Measurements from ENCODE around the gene GBP4.
"Not testable (repeated sequence)": the region's sequence is repeated elsewhere in the genome, so short reads cannot be mapped to it uniquely, and the experiment has no call there.

GBP4 gene

GRCh38 chr1:89198491-89199072, at the start of gene GBP4:
Gene GBP4, minus strand, starts transcription at chr1:89198942. Its CDS starts 108 bp downstream, at chr1:89198834.
- H3K4me1 ChIP-seq (ENCODE audit: control insufficient read depth, insufficient read depth, low read length) = peaks cover 6% of the 10 kb centered on the region; the same call in 1 of the 2 replicates
- no peak within 1 kb of the TSS for H3K9ac ChIP-seq (ENCODE audit: low read length)
- peak within 1 kb of the TSS; percentile 8; the same call in 1 of the 2 replicates for H3K4me3 ChIP-seq (ENCODE audit: low read depth, low read length)
- no peak within 1 kb of the TSS for H3K27ac ChIP-seq (ENCODE audit: low read depth, low read length)
- H3K27me3 ChIP-seq (ENCODE audit: control insufficient read depth, insufficient read depth, low read length) = no peaks in the 10 kb centered on the region
- H3K36me3 ChIP-seq (ENCODE audit: control insufficient read depth, insufficient read depth, low read length) = no peaks in the 10 kb centered on the region
- H3K9me3 ChIP-seq (ENCODE audit: control insufficient read depth, insufficient read depth, low read depth, low read length) = no peaks in the 10 kb centered on the region; the same call in 1 of the 2 replicates

GRCh38 chr1:89243046-89243445, 44.3 kb upstream of the GBP4 start:
- Histone ChIP-seq H3K9me3 (ENCODE audit: control insufficient read depth, insufficient read depth, low read depth, low read length) (no peaks in the 10 kb centered on the region), H3K27me3 (ENCODE audit: control insufficient read depth, insufficient read depth, low read length) (no peaks in the 10 kb centered on the region), H3K36me3 (ENCODE audit: control insufficient read depth, insufficient read depth, low read length) (no peaks in the 10 kb centered on the region), H3K27ac (ENCODE audit: low read depth, low read length) (no peak overlapping the region), H3K4me1 (ENCODE audit: control insufficient read depth, insufficient read depth, low read length) (peaks cover 4% of the 10 kb centered on the region; the same call in 1 of the 2 replicates), H3K4me3 (ENCODE audit: low read depth, low read length) (no peak overlapping the region), H3K9ac (ENCODE audit: low read length) (no peak overlapping the region)

GRCh38 chr1:89221341-89221740, 22.6 kb upstream of the GBP4 start:
- Histone ChIP-seq H3K9ac (ENCODE audit: low read length) (no peak overlapping the region), H3K36me3 (ENCODE audit: control insufficient read depth, insufficient read depth, low read length) (no peaks in the 10 kb centered on the region), H3K4me3 (ENCODE audit: low read depth, low read length) (no peak overlapping the region), H3K9me3 (ENCODE audit: control insufficient read depth, insufficient read depth, low read depth, low read length) (peaks cover 23% of the 10 kb centered on the region), H3K4me1 (ENCODE audit: control insufficient read depth, insufficient read depth, low read length) (no peaks in the 10 kb centered on the region), H3K27me3 (ENCODE audit: control insufficient read depth, insufficient read depth, low read length) (no peaks in the 10 kb centered on the region), H3K27ac (ENCODE audit: low read depth, low read length) (no peak overlapping the region)

GRCh38 chr1:89219851-89220250, 21.1 kb upstream of the GBP4 start:
- H3K4me1 ChIP-seq (ENCODE audit: control insufficient read depth, insufficient read depth, low read length); H3K9ac ChIP-seq (ENCODE audit: low read length); H3K27me3 ChIP-seq (ENCODE audit: control insufficient read depth, insufficient read depth, low read length); H3K27ac ChIP-seq (ENCODE audit: low read depth, low read length); H3K36me3 ChIP-seq (ENCODE audit: control insufficient read depth, insufficient read depth, low read length); H3K4me3 ChIP-seq (ENCODE audit: low read depth, low read length): not testable (repeated sequence)
- peaks cover 25% of the 10 kb centered on the region for H3K9me3 ChIP-seq (ENCODE audit: control insufficient read depth, insufficient read depth, low read depth, low read length)

- H3K27me3 ChIP-seq (ENCODE audit: control insufficient read depth, insufficient read depth, low read length); H3K4me3 ChIP-seq (ENCODE audit: low read depth, low read length); H3K36me3 ChIP-seq (ENCODE audit: control insufficient read depth, insufficient read depth, low read length); H3K9ac ChIP-seq (ENCODE audit: low read length); H3K27ac ChIP-seq (ENCODE audit: low read depth, low read length); H3K4me1 ChIP-seq (ENCODE audit: control insufficient read depth, insufficient read depth, low read length): not testable (repeated sequence)
- H3K9me3 ChIP-seq (ENCODE audit: control insufficient read depth, insufficient read depth, low read depth, low read length) = peaks cover 23% of the 10 kb centered on the region
Measured at GRCh38 chr1:89218941-89219340, 20.2 kb upstream of the GBP4 start.

GRCh38 chr1:89213347-89213746, 14.6 kb upstream of the GBP4 start:
- Histone ChIP-seq H3K9ac (ENCODE audit: low read length) (no peak overlapping the region), H3K9me3 (ENCODE audit: control insufficient read depth, insufficient read depth, low read depth, low read length) (peaks cover 48% of the 10 kb centered on the region), H3K27me3 (ENCODE audit: control insufficient read depth, insufficient read depth, low read length) (no peaks in the 10 kb centered on the region), H3K4me3 (ENCODE audit: low read depth, low read length) (no peak overlapping the region), H3K36me3 (ENCODE audit: control insufficient read depth, insufficient read depth, low read length) (no peaks in the 10 kb centered on the region), H3K27ac (ENCODE audit: low read depth, low read length) (no peak overlapping the region), H3K4me1 (ENCODE audit: control insufficient read depth, insufficient read depth, low read length) (no peaks in the 10 kb centered on the region)

- no peak overlapping the region for H3K9ac ChIP-seq (ENCODE audit: low read length)
- peaks cover 39% of the 10 kb centered on the region for H3K9me3 ChIP-seq (ENCODE audit: control insufficient read depth, insufficient read depth, low read depth, low read length)
- H3K4me3 ChIP-seq (ENCODE audit: low read depth, low read length) = no peak overlapping the region
- no peak overlapping the region for H3K27ac ChIP-seq (ENCODE audit: low read depth, low read length)
- no peaks in the 10 kb centered on the region for H3K4me1 ChIP-seq (ENCODE audit: control insufficient read depth, insufficient read depth, low read length)
- no peaks in the 10 kb centered on the region for H3K27me3 ChIP-seq (ENCODE audit: control insufficient read depth, insufficient read depth, low read length)
- no peaks in the 10 kb centered on the region for H3K36me3 ChIP-seq (ENCODE audit: control insufficient read depth, insufficient read depth, low read length)
Measured at GRCh38 chr1:89211035-89211634, 12.4 kb upstream of the GBP4 start.

- Histone ChIP-seq H3K4me1 (ENCODE audit: control insufficient read depth, insufficient read depth, low read length) (no peaks in the 10 kb centered on the region), H3K27ac (ENCODE audit: low read depth, low read length) (no peak overlapping the region), H3K27me3 (ENCODE audit: control insufficient read depth, insufficient read depth, low read length) (no peaks in the 10 kb centered on the region), H3K36me3 (ENCODE audit: control insufficient read depth, insufficient read depth, low read length) (no peaks in the 10 kb centered on the region), H3K4me3 (ENCODE audit: low read depth, low read length) (no peak overlapping the region), H3K9ac (ENCODE audit: low read length) (no peak overlapping the region), H3K9me3 (ENCODE audit: control insufficient read depth, insufficient read depth, low read depth, low read length) (peaks cover 44% of the 10 kb centered on the region)
Measured at GRCh38 chr1:89206373-89206772, 7.6 kb upstream of the GBP4 start.

GRCh38 chr1:89203166-89203565, 4.4 kb upstream of the GBP4 start:
- no peak overlapping the region for H3K27ac ChIP-seq (ENCODE audit: low read depth, low read length)
- no peaks in the 10 kb centered on the region for H3K36me3 ChIP-seq (ENCODE audit: control insufficient read depth, insufficient read depth, low read length)
- H3K4me3 ChIP-seq (ENCODE audit: low read depth, low read length) = no peak overlapping the region
- 0 out of 2 replicates have a peak, but pooled peaks cover 6% of the 10 kb centered on the region for H3K4me1 ChIP-seq (ENCODE audit: control insufficient read depth, insufficient read depth, low read length)
- peaks cover 22% of the 10 kb centered on the region for H3K9me3 ChIP-seq (ENCODE audit: control insufficient read depth, insufficient read depth, low read depth, low read length)
- no peaks in the 10 kb centered on the region for H3K27me3 ChIP-seq (ENCODE audit: control insufficient read depth, insufficient read depth, low read length)
- H3K9ac ChIP-seq (ENCODE audit: low read length) = no peak overlapping the region

GRCh38 chr1:89201106-89201794, 2.5 kb upstream of the GBP4 start:
- H3K27ac ChIP-seq (ENCODE audit: low read depth, low read length) = no peak overlapping the region
- no peaks in the 10 kb centered on the region for H3K27me3 ChIP-seq (ENCODE audit: control insufficient read depth, insufficient read depth, low read length)
- H3K4me1 ChIP-seq (ENCODE audit: control insufficient read depth, insufficient read depth, low read length) = peaks cover 6% of the 10 kb centered on the region; the same call in 1 of the 2 replicates
- H3K36me3 ChIP-seq (ENCODE audit: control insufficient read depth, insufficient read depth, low read length) = no peaks in the 10 kb centered on the region
- peaks cover 18% of the 10 kb centered on the region for H3K9me3 ChIP-seq (ENCODE audit: control insufficient read depth, insufficient read depth, low read depth, low read length)
- H3K9ac ChIP-seq (ENCODE audit: low read length) = no peak overlapping the region
- no peak overlapping the region for H3K4me3 ChIP-seq (ENCODE audit: low read depth, low read length)

GRCh38 chr1:89200663-89201062, 1.9 kb upstream of the GBP4 start:
- H3K36me3 ChIP-seq (ENCODE audit: control insufficient read depth, insufficient read depth, low read length) = no peaks in the 10 kb centered on the region
- H3K27ac ChIP-seq (ENCODE audit: low read depth, low read length) = no peak overlapping the region
- no peak overlapping the region for H3K4me3 ChIP-seq (ENCODE audit: low read depth, low read length)
- no peak overlapping the region for H3K9ac ChIP-seq (ENCODE audit: low read length)
- H3K4me1 ChIP-seq (ENCODE audit: control insufficient read depth, insufficient read depth, low read length) = peaks cover 6% of the 10 kb centered on the region; the same call in 1 of the 2 replicates
- H3K27me3 ChIP-seq (ENCODE audit: control insufficient read depth, insufficient read depth, low read length) = no peaks in the 10 kb centered on the region
- peaks cover 16% of the 10 kb centered on the region for H3K9me3 ChIP-seq (ENCODE audit: control insufficient read depth, insufficient read depth, low read depth, low read length)
